NCI-H446 (cell line): ENCODE measurements around the gene ZBTB24.

Experiments
- DNase-seq, 2 experiments: peaks; one replicate each; lab custom pipeline; 2025; lab: John Stamatoyannopoulos, UW

The ZBTB24 gene

GRCh38 chr6:109420751-109421150 lies 62.3 kb downstream of the ZBTB24 start:
- DNase-seq, result no peak

DNA sequence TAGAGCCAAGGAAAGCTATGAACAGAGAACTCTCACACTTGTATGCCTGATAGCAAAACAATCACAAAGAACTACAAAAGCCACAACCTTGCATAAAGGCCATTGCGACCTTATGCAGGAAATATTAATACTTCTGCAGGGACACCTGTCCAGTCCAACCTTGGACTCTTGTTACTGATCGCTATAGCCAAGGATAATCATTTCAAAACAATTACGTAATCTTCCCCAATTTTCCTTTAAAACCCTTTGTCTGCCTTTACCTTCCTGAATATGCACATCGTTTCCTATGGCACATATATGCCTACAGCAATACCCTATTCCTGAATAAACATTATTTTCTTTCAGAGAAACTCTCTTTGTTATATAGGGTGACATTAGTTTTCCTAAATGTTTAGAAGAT lies 65.4 kb downstream of the ZBTB24 start:
- DNase-seq, result no peak
